Measurements from ENCODE around the gene KRT8. TPM values are rescaled to one million over a fixed set of nuclear protein-coding genes. Genes with fewer than 3 reads are reported as not detected.

KRT8 gene
- total RNA-seq, 4 donors from 2014 or later: 0.20 to 19.7 (median 10.2) TPM

GRCh38 chr12:52871291-52872039 is 33.4 kb downstream of the KRT8 start:
- Histone ChIP-seq H3K4me3 (no peak overlapping the region), H3K4me1 (peaks cover 0 to 77% (median 38%) of the 10 kb centered on the region in 4 donors), H3K27me3 (no peaks in the 10 kb centered on the region), H3K36me3 (no peaks in the 10 kb centered on the region), H3K27ac (peak overlapping the region; percentile 82 to 95 (median 90)), H3K9me3 (no peaks in the 10 kb centered on the region)
- TF ChIP-seq CTCF (IDR thresholded peaks at IDR 0.05) (no peak), EP300 (IDR thresholded peaks at IDR 0.05) (peak; percentile 64 to 93), POLR2A (IDR thresholded peaks at IDR 0.05) (no peak)
- peak; percentile 46 to 56 for DNase-seq (ENCODE audit: low spot score in 2 of 2)
- 18 to 26% methylated on average over 9 of the region's 9 CpGs for WGBS, 2 donors

DNA sequence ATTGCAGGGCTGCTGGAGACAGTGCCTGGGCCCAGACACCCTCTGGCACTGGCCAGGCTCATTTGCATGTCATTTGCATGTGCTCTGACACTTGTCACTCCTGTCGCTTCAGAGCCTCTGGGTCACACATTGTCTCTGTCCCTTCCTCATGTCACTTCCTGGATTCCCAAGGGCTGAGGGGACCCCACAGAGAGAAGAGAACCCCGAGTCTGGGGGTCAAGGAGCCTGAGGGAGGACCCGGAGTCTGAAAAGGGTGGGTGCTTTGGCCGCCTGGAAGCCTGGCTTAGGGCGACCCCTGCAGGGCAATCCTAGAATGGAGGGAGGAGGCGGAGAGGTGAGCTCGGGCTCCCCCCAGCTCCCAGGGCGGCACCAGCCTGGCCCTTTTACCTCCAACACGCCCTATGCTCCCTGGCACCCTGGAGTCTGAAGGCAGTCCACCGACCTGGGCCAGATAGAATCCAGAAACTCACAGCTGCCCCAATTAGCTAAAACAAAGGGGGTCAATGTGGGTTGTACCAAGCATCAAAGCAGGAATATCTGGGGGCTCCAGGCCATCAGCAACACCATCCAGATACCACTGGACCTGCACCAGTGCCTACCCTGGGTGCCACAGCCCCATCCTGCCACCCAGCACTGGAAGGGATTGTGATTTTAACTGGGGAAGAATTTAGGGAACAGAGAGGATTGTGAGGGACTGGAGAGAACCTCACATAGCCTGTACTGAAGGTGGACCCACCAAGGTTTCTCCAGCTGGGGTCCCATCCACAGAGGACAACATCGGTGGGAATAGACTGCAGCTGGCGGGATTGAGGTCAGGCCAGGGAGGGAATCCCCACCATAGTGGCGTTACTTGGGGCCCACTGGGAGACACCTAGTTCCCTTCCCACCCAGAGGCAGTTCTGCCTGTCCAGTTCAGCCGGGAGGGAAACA is 34.2 kb downstream of the KRT8 start:
- peak overlapping the region; percentile 82 to 95 (median 90) for H3K27ac ChIP-seq
- 28 to 34% methylated on average over 14 of the region's 14 CpGs for WGBS, 2 donors
- no peaks in the 10 kb centered on the region for H3K36me3 ChIP-seq
- no peaks in the 10 kb centered on the region for H3K9me3 ChIP-seq
- H3K27me3 ChIP-seq: no peaks in the 10 kb centered on the region
- TF ChIP-seq CTCF (IDR thresholded peaks at IDR 0.05): peak; percentile 44 to 64 (median 55)
- TF ChIP-seq EP300 (IDR thresholded peaks at IDR 0.05): no peak
- no peak overlapping the region for H3K4me3 ChIP-seq
- peaks cover 0 to 77% (median 38%) of the 10 kb centered on the region in 4 donors for H3K4me1 ChIP-seq
- DNase-seq (ENCODE audit: low spot score in 2 of 2): peak in 1 of 2 donors; percentile 62

GRCh38 chr12:52867642-52868041 is 37.2 kb downstream of the KRT8 start:
- peaks cover 0 to 55% (median 22%) of the 10 kb centered on the region in 4 donors for H3K4me1 ChIP-seq
- peak overlapping the region in 1 of 4 donors; percentile 5 for H3K4me3 ChIP-seq
- H3K36me3 ChIP-seq: no peaks in the 10 kb centered on the region
- no peaks in the 10 kb centered on the region for H3K27me3 ChIP-seq
- H3K27ac ChIP-seq: peak overlapping the region in 2 of 4 donors; percentile 31 to 46
- peak; percentile 42 to 64 for DNase-seq (ENCODE audit: low spot score in 2 of 2)
- no peaks in the 10 kb centered on the region for H3K9me3 ChIP-seq
- WGBS, 2 donors: 22 to 32% methylated on average over 9 of the region's 9 CpGs
- TF ChIP-seq POLR2A (IDR thresholded peaks at IDR 0.05) (no peak), CTCF (IDR thresholded peaks at IDR 0.05) (no peak), EP300 (IDR thresholded peaks at IDR 0.05) (no peak)

DNA sequence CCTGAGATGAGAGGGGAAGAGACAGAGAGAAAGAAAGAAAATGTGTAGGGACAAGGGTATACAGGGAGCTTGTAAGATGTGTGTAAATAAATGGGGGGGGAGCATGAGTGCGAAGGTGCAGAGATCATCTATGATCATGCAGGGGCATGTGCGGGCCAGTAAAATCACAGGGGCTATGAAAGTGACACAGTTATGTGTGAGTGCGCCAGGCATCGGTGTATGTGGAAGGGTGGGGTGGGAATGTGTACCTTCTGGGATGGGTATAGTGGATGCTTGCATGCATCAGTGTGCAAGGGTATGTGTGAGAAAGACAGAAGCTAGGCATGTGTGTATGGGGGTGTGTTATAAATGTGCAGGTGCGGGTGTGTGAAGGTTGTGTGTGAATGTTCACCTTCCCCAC is 37.7 kb downstream of the KRT8 start:
- Histone ChIP-seq H3K27ac (peak overlapping the region in 1 of 4 donors; percentile 46), H3K9me3 (no peaks in the 10 kb centered on the region), H3K4me1 (peaks cover 0 to 50% (median 19%) of the 10 kb centered on the region in 4 donors), H3K36me3 (no peaks in the 10 kb centered on the region), H3K4me3 (peak overlapping the region in 1 of 4 donors; percentile 5), H3K27me3 (no peaks in the 10 kb centered on the region)
- 92 to 93% methylated on average over 5 of the region's 5 CpGs for WGBS, 2 donors
- DNase-seq (ENCODE audit: low spot score in 2 of 2): no peak
- TF ChIP-seq POLR2A (IDR thresholded peaks at IDR 0.05) (no peak), EP300 (IDR thresholded peaks at IDR 0.05) (no peak), CTCF (IDR thresholded peaks at IDR 0.05) (no peak)

Data from tibial nerve (tissue), 4 donors.